HuH-7.5 (cell line): Measurements from ENCODE around the gene DCAF7.

ENCODE experiments used
- DNase-seq: peaks from one replicate; pipeline ENCODE4 v3.0.0; 2011; ENCODE audit warnings: low spot score

Gene DCAF7

DNA sequence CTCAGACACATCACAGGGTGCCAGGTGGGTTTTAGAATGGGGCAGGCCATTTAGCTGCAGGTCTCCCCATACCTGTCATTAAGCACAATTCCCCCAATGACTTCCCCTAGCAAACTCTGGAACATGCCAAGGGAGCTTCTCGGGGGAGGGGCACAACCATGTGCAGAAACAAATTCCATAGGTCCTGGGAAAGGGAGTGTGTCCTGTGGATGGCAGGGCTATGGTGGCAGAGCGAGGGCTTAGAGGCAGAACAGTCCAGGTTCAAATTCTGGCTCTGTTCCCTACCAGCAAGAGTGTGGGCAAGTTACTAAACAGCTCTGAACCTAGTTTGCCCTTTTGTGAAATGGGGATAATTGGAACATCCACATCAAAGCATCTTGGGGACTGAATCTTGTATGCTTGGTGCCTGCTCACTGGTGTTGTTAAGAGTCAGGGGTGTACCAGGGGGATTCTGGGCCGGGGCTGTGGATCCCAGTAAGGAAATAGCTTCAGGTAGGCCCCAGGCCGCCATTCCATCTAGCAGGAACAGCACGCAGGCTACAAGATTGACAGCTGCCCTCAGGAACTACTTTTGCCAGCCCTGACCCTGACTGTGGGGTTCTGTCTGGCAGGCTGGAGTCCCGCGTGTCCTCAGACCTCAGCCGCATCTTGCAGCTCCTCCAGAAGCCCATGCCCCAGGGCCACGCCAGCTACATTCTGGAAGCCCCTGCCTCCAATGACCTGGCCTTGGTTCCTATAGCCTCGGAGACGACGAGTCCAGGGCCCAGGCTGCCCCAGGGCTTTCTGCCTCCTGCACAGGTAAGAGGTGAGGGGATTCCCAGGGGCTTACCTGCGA is 5.6 kb upstream of the DCAF7 start:
- no peak for DNase-seq

DNA sequence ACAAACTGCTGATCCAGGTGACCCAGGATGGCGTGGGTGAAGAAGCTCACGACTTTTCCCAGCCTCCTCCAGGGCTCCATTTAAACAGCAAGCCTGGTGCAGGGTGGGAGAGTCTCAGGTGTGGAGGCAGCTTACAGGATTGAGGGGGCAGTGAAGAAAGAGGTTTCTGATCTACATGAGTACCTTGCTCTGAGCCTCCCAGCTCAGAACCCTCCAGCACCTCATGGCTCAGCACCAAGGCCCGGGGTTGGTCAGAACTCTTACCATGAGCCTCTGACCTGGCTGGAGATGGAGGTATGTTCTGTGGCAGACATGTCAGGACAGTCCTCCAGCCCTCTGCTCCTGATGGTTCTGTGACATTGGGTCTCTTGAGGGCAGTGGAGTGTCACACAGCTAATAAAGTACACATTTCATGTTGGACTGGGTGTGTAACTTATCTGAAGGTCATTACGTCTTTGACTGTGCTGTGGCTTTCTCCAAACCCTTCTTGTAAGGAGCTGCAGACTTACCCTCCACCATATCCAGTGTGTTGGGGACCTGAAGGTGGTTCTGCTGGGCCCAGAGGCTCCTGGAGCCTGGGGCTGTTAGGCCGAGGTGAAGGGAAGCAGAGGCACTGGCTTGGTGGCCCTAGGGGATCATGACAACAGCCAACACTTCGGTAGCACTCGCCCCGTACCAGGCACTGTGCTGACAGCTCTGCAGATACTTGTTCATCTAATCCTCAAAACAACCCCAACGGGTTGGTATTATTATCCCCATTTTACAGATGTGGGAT is 3.8 kb upstream of the DCAF7 start:
- no peak for DNase-seq

DNA sequence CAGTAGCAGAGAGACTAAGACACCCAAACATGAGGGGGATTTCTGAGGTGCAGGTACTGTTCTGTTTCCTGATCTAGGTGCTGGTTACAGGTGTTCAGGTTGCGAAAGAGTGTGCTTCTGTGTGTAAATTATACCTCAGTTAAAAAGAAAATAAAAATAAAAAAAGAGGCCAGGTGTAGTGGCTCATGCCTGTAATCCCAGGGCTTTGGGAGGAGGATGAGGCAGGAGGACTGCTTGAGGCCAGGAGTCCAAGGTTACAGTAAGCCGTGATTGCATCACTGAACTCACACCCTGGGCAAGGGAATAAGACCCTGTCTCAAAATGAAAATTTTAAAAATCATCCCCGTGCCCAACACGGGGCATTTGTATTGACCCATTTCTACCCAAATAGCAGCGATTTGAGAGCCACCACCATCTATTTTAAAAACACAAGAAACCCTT is 3.2 kb upstream of the DCAF7 start:
- DNase-seq = no peak

DNA sequence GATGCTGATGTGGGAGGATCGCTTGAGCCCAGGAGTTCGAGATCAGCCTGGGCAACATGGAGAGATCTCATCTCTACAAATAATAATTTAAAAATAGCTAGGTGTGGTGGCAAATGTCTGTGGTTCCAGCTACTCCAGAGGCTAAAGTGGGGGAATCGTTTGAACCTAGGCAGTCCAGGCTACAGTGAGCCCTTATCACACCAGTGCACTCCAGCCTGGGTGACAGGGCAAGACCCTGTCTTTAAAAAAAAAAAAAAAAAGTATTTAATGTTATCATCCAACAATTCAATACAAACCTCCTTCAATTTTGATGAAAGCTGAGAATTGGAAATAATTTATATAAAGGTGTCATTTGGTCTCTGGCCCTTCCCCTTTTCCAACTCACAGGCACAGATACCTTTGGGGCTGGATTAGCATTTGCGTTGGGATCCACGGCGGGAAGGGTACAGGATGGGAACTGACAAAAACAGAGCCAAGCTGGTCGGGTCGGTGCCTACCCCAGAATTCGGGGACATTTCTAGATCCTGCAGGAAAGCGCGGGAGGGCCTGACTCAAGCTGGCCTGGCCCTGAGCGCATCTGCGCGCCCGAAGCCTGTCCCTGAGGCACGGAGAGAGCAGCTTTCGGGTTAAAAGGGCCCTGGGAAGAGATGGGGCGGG is 860 bp upstream of the DCAF7 start:
- DNase-seq = no peak

DNA sequence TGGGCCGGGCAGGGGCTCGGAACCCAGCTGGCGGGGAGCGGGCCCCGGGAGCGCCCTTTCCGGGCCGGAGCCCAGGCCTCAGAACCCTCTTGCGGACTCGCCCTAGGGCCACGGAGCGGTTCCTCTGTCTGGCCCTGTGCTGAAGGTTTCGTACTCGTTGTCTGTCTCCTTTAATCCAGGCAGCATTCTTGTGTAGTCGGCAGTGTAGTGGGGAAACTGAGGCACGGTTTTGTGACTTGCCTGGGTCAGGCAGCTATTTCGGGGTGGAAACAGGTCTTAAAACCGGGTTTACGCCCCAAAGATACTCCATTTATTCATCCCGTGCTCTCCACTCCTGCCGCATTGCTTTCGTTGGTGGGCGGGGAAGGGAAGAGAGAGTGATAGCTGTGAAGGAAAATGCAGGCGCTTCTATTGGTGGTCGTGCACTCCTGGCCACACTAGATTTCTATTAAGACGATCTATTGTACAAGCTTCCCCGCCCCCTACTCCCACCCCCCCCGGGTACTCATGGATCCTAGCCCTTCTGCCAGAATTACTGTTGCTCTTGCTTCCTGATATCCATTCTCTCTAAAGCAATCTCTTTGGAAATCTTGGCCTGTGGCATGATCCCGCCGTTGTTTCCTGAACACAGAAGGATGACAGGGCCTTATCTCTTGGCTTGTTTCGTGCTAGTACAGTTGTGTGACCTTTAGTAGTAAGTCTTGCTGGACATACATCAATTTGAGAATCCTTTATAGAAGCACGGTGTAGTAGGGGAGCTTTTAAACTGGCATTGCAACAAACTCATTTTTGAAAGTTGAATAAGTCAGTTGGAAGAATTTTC is 751 bp downstream of the DCAF7 start:
- DNase-seq = no peak

DNA sequence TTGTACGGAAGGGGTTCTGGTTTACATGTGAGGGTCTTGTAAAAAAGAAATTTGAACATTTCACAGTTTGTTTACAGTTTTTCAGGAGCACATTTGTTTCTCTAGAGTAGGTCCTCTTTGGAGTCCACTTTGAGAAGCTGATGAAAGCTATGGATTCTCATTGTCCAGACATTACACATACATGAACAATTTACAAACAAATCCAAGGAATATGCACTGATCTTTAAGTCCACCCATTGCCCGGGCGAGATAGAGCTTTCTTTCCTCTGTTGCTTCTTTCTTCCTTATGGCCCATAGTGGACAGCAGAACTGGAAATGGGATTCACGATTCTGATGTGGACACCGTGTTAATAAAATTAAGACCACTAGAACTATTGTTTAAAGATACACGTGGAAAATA is 1.9 kb downstream of the DCAF7 start:
- DNase-seq = no peak

DNA sequence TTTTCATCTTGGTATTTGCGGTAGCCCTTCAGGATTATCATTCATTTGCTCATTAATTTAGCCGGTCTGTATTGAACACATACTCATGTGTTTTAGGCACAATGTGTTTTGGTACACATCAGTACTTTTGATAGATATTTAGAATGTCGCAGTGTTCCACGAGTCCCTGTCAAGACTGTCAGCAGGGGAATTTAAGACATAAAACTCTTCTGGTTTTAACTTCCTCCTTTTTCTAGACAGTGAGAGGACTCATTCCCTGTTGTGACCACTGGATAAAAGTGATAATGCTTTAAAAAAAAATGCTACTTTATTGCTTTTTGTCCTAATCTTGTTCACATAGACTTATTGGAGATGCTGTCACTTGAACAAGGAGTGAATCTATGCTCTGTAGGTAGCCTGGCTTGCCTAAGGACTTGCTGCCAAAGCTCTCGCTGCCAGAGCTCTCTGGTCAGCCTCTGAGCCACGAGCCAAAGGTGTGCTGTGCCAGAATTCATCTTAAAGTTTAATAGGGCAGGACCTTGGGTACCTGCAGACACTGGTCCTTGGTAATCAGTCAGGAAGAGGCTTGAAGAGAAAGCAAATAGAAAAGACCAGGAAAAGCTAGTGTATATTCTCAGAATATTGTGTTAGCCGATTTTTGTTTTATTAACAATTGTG is 5.4 kb downstream of the DCAF7 start:
- DNase-seq = no peak

DNA sequence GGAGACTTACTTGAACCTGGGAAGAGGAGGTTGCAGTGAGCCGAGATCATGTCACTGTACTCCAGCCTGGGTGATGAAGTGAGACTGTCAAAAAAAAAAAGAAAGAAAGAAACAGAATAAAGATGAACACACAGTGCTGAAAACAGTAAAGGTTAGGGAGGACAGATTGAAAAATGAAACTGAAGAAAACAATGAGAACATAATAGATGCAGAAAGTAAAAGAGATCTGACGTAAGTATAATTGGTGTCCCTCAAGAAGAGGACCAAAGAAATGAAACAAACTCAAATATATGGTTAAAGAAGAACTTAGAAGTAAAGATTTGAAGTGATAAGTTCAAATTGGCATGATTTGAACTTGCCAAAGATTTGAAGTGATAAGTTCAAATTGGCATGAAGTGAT is 7.1 kb downstream of the DCAF7 start:
- DNase-seq = no peak

DNA sequence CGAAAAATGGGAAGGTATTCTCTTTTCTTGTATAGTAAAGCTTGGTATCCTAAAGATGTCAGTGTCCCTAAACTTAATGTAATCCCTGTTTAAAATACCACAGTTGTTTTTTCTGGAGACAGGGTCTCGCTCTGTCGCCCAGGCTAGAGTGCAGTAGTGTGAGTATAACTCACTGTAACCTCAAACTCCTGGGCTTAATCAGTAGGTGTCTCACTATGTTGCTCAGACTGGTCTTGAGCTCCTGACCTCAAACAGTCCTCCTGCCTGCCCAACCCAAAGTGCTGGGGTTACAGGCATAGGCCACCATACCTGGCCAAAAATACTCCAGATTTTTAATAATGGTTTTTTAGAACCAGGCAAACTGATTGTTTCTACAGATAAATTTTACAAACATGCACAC is 8.2 kb downstream of the DCAF7 start:
- no peak for DNase-seq

DNA sequence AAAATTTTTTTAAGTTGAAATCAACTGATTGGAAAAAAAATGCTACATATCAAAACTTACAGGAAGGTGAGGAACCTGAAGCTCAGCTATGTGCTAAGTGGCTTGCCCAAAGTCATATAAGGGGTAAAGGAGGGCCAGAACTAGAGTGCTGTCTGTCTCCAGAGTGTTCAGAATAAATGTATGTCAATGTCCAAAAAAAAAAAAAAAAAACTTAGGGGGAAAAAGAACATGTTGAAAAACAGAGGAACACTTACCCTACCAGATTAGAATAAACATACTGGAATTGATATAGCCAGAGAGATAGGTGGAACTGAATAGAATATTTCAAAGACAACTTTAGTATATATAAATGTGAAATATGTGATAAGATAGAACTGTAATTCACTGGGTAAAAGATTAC is 11.5 kb downstream of the DCAF7 start:
- no peak for DNase-seq

DNA sequence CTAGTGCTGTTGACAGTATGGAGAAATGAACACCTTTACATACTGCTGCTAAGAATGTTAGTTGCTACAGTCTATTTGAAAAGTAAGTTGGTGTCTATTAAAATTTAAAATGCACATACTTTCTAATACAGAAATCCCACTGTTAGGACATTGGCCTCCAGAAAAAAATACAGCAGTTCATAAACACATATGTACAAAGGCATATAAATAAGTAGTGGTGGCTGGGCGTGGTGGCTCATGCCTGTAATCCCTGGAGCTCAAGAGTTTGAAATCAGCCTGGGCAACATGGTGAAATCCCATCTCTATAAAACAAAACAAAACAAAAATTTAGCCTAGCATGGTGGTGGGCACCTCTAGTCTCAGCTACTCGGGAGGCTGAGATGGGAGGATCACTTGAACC is 13.1 kb downstream of the DCAF7 start:
- DNase-seq = no peak

DNA sequence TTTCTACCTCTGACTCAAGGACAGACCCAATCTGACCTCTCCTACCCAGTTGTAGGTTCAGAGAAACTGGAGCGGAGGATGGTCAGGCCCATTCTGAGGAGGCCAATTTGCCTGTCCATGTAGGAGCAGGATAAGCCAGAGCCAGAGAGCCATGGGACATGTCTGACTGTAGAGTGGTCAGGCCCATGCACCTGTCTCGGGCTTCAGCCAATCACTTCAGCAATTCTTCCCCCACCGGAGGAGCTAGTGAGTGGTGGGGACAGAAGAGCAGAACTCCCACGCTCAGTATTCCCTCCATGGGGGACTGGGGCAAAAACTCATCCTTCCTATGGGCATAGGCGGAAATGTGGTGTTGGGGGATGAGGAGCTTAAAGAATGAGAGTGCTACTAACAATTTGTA is 14.3 kb downstream of the DCAF7 start:
- no peak for DNase-seq

DNA sequence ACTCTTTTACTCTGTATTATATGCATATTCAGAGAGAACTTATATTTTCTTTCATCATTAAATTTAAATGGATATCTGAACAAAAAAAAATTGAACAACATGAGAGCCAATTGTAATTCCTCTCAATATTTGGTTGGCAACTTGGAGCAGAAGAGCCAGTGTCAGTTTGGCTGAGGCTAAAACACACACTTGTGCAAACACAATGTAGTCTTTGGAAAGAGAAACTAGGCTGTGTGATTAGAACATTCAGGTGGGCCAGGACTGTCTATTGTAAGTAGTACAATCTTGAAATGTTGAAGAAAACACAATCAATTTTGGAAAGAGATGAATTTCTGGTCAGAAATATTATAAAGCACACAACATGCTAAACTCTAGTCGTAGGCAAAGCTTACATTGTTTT is 17.0 kb downstream of the DCAF7 start:
- no peak for DNase-seq

DNA sequence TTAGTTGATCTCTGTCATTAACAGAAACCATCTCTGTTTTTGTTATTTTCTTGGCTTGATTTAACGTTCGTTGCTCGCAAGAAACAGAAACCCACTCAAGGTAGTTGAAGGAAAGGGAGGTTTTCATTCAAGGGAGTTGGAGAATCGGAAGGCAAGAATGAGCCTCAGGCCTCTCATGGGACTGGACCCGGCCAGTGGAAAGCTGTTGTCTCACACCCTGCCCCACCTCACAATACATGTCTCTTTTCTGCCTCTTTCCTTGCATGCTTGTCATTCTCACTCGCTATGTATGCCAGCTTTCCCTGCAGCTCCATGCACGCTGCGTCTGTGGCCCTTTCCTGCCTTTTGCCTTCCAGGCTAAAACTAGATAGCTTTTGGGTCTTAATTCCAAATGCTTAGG is 18.3 kb downstream of the DCAF7 start:
- no peak for DNase-seq

DNA sequence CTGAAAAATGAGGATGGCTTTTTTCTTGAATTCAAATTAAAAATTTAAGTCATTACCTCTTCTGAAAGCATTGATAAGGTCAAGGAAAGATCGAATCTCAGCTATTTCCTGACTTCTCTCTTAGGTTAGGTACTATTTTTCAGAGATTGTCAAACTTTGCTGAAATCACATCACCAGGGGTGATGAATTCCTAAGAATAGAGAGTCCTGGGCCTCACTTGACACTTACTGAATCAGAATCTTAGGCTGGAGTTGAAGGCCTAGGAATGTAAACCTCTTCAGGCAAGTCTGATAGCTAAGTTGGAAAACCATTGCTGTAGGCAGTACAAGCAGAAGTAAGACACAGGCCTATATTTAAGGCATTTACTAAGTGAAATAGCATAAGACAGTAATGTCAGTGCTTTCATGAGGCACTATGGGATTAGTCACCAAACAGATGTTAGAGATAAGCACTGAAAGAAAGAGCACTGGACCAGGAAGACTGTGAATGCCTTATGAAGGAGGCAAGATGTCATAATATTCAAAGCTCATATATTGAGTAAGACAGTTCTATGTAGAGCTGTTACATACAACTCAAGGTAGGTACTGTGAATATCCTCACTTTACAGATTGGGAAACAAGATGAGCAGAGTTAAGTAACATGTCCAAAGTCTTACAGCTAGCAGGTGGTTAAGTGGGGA is 21.5 kb downstream of the DCAF7 start:
- DNase-seq = no peak

DNA sequence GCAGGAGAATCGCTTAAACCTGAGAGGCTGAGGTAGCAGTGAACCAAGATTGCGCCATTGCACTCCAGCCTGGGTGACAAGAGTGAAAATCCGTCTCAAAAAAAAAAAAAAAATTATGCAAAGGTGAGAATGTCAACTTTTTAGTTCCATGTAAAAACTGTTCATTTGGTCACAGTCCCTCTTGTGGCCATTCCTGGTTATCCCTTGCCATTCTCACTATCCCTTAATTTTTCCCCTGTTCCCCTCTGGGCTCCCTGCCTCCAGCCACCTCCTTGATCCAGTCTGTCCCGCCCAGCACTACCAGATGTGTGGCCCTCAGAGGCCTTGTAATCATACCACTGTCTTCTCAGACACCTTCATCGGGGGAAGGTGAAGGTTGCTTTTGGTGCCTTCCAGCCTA is 23.4 kb downstream of the DCAF7 start:
- DNase-seq = no peak

DNA sequence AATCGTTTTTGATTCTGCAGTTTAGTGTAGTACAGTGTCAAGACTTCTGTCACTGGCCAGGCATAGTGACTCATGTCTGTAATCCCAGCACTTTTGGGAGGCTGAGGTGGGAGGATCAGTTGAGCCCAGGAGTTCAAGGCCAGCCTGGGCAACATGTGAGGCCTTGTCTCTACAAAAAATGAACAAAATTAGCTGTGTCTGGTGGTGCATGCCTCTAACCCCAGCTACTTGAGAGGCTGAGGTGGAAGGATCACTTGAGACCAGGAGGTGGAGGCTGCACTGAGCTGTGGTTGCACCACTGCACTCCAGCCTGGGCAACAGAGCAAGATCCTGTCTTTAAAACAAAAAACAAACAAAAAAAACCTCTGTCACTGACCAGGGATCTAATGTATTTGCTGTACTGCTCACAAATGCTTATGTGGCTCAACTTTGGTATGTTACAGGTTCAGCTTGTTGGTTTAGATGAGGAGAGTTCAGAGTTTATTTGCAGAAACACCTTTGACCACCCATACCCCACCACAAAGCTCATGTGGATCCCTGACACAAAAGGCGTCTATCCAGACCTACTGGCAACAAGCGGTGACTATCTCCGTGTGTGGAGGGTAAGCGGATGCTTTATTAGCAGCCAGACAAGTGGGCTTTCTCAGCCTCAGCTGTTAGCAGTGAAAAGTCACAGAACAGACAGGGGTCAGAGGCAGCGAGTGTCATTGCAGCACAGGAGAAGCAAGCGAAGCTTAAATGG is 27.9 kb downstream of the DCAF7 start:
- no peak for DNase-seq

DNA sequence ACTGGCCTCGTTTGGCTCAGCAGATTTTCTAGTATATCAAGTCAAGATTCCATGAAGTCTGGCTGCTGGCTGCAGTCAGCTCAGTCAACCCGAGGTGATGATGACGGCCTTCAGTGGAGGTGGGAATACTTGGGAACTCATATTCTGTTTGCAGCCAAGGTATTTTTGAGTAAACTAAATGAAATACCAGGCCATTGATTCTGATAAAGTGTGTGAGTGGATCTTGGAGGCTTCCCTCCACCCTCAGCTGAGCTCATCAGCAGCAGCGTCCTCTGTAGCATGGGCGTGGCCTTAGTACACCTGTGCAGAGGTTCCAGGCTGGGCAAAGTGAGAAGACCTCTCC is 28.5 kb downstream of the DCAF7 start:
- no peak for DNase-seq

DNA sequence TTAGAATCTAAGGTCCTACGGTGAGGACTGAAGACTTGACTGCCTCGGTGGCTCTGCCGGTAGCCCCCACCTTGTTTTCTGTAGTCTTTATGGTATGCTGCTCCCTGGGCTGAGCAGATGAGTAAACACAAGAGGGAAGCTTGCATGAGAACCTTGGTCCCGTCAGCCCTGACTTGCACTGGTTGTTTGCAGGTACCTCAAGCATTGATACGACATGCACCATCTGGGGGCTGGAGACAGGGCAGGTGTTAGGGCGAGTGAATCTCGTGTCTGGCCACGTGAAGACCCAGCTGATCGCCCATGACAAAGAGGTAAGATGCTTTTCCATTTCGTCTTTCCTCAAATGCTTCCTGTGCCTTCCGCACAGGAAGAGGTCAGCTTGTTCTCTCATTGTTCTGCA is 29.4 kb downstream of the DCAF7 start:
- DNase-seq = no peak

DNA sequence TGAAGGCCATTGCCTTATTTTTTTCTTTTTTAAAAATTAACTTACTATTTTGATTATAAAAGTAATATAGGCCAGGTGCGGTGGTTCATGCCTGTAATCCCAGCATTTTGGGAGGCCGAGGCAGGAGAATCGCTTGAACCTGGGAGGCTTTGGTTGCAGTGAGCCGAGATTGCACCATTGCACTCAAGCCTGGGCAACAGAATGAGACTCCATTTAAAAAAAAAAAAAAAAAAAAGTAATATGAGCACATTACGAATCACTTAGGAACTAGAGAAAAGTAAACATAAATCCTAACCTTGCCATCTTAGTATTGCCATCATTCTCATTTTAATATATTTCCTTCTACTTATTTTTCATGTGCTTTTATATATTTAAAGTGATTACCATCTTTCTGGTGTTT is 37.5 kb downstream of the DCAF7 start:
- DNase-seq = no peak
